Measurements from ENCODE around the gene SENP7.
"Not testable (repeated sequence)": the region's sequence is repeated elsewhere in the genome, so short reads cannot be mapped to it uniquely, and the experiment has no call there.

The SENP7 gene

GRCh38 chr3:101527906-101528305 lies 14.9 kb upstream of the SENP7 start:
- DNase-seq (ENCODE audit: low read depth in 2 of 2), result no peak

GRCh38 chr3:101527441-101527840 lies 14.4 kb upstream of the SENP7 start:
- no peak for DNase-seq (ENCODE audit: low read depth in 2 of 2)

GRCh38 chr3:101521211-101521701 lies 8.2 kb upstream of the SENP7 start:
- DNase-seq (ENCODE audit: low read depth in 2 of 2), result no peak

GRCh38 chr3:101519685-101520365 lies 6.8 kb upstream of the SENP7 start:
- no peak for DNase-seq (ENCODE audit: low read depth in 2 of 2)

- peak in 1 of 2 donors; percentile 31 for DNase-seq (ENCODE audit: low read depth in 2 of 2)
These were observed 5.4 kb upstream of the SENP7 start for GRCh38 chr3:101518421-101518871.

- DNase-seq (ENCODE audit: low read depth in 2 of 2), result no peak
These were observed 491 bp upstream of the SENP7 start for GRCh38 chr3:101513419-101513986.

- no peak for DNase-seq (ENCODE audit: low read depth in 2 of 2)
These were observed 691 bp downstream of the SENP7 start for GRCh38 chr3:101512396-101512645.

- no peak for DNase-seq (ENCODE audit: low read depth in 2 of 2)
These were observed 3.2 kb downstream of the SENP7 start for GRCh38 chr3:101509811-101510210.

- DNase-seq (ENCODE audit: low read depth in 2 of 2), result no peak
These were observed 3.7 kb downstream of the SENP7 start for GRCh38 chr3:101509281-101509680.

- no peak for DNase-seq (ENCODE audit: low read depth in 2 of 2)
These were observed 11.2 kb downstream of the SENP7 start for GRCh38 chr3:101501783-101502182.

- no peak for DNase-seq (ENCODE audit: low read depth in 2 of 2)
These were observed 12.8 kb downstream of the SENP7 start for GRCh38 chr3:101500208-101500607.

GRCh38 chr3:101497803-101498202 lies 15.2 kb downstream of the SENP7 start:
- no peak for DNase-seq (ENCODE audit: low read depth in 2 of 2)

- DNase-seq (ENCODE audit: low read depth in 2 of 2), result no peak
These were observed 17.5 kb downstream of the SENP7 start for GRCh38 chr3:101495552-101495951.

- DNase-seq (ENCODE audit: low read depth in 2 of 2), result no peak
These were observed 28.0 kb downstream of the SENP7 start for GRCh38 chr3:101484805-101485620.

- DNase-seq (ENCODE audit: low read depth in 2 of 2), result no peak
These were observed 34.0 kb downstream of the SENP7 start for GRCh38 chr3:101478980-101479379.

- not testable (repeated sequence) for DNase-seq (ENCODE audit: low read depth in 2 of 2)
These were observed 38.0 kb downstream of the SENP7 start for GRCh38 chr3:101474841-101475552.

- DNase-seq (ENCODE audit: low read depth in 2 of 2), result not testable (repeated sequence)
These were observed 44.3 kb downstream of the SENP7 start for GRCh38 chr3:101468676-101469075.

GRCh38 chr3:101467310-101467663 lies 45.7 kb downstream of the SENP7 start:
- not testable (repeated sequence) for DNase-seq (ENCODE audit: low read depth in 2 of 2)

GRCh38 chr3:101466465-101467309 lies 46.3 kb downstream of the SENP7 start:
- peak in 1 of 2 donors; percentile 51 for DNase-seq (ENCODE audit: low read depth in 2 of 2)

GRCh38 chr3:101464235-101464634 lies 48.8 kb downstream of the SENP7 start:
- DNase-seq (ENCODE audit: low read depth in 2 of 2), result no peak

- no peak for DNase-seq (ENCODE audit: low read depth in 2 of 2)
These were observed 51.6 kb downstream of the SENP7 start for GRCh38 chr3:101461451-101461850.

All from stimulated activated CD8-positive, alpha-beta memory T cell treated with anti-CD3 and anti-CD28 coated beads, Interleukin-2, amount 100 ng/mL, for 48 hours (primary cell).